PC-9 (cell line): ENCODE measurements around the gene MBTPS2.

Experiments
- CTCF ChIP-seq: fragments of 200-600 bp; sonication (generic); conservative IDR thresholded peaks from 2 replicates; pipeline ENCODE4 v1.6.1; 2017; ENCODE audit warnings: mixed run types, antibody characterized with exemption, mild to moderate bottlenecking, moderate library complexity
- EZH2 ChIP-seq: fragments of 200-600 bp; sonication (generic); IDR thresholded peaks from 2 replicates; pipeline ENCODE4 v1.8.0; 2017; ENCODE audit warnings: antibody characterized with exemption, low read depth

GRCh38 chrX:21932292-21933002 lies 93.0 kb downstream of the MBTPS2 start:
- no peak for TF ChIP-seq CTCF
- TF ChIP-seq EZH2 = no peak
